Measurements from ENCODE around the gene PTGR1.
"Not testable (repeated sequence)": the region's sequence is repeated elsewhere in the genome, so short reads cannot be mapped to it uniquely, and the experiment has no call there.

Gene PTGR1

GRCh38 chr9:111610845-111611244, 11.4 kb upstream of the PTGR1 start:
- no peak for DNase-seq

- DNase-seq, result no peak
Measured at GRCh38 chr9:111610149-111610548, 10.7 kb upstream of the PTGR1 start.

GRCh38 chr9:111605041-111605559, 5.7 kb upstream of the PTGR1 start:
- DNase-seq, result no peak

- DNase-seq, result no peak
Measured at GRCh38 chr9:111604054-111604615, 4.7 kb upstream of the PTGR1 start.

- DNase-seq, result no peak
Measured at GRCh38 chr9:111603041-111603440, 3.6 kb upstream of the PTGR1 start.

GRCh38 chr9:111601237-111602018, 2.0 kb upstream of the PTGR1 start:
- no peak for DNase-seq

- DNase-seq, result no peak
Measured at GRCh38 chr9:111599955-111600343, 502 bp upstream of the PTGR1 start.

GRCh38 chr9:111598733-111599091, 735 bp downstream of the PTGR1 start:
- no peak for DNase-seq

GRCh38 chr9:111597852-111598732, 1.4 kb downstream of the PTGR1 start:
- no peak for DNase-seq

- DNase-seq, result no peak
Measured at GRCh38 chr9:111588846-111589245, 10.6 kb downstream of the PTGR1 start.

- DNase-seq, result no peak
Measured at GRCh38 chr9:111586378-111586777, 13.1 kb downstream of the PTGR1 start.

GRCh38 chr9:111582888-111583287, 16.6 kb downstream of the PTGR1 start:
- DNase-seq, result no peak

GRCh38 chr9:111572950-111573604, 26.4 kb downstream of the PTGR1 start:
- DNase-seq, result no peak

GRCh38 chr9:111568127-111568526, 31.3 kb downstream of the PTGR1 start:
- not testable (repeated sequence) for DNase-seq

GRCh38 chr9:111566234-111566633, 33.2 kb downstream of the PTGR1 start:
- no peak for DNase-seq

- no peak for DNase-seq
Measured at GRCh38 chr9:111561165-111561719, 38.2 kb downstream of the PTGR1 start.

GRCh38 chr9:111559000-111559610, 40.3 kb downstream of the PTGR1 start:
- DNase-seq, result no peak

GRCh38 chr9:111555425-111555824, 44.0 kb downstream of the PTGR1 start:
- DNase-seq, result not testable (repeated sequence)

- no peak for DNase-seq
Measured at GRCh38 chr9:111548623-111549022, 50.8 kb downstream of the PTGR1 start.

- no peak for DNase-seq
Measured at GRCh38 chr9:111542497-111543254, 56.8 kb downstream of the PTGR1 start.

GRCh38 chr9:111533099-111533790, 66.2 kb downstream of the PTGR1 start:
- no peak for DNase-seq

Data from NCI-H524 treated with DMSO at 0.1 percent for 48 hours (cell line).